B cell (primary cell): ENCODE data around the gene SCN8A. TPM values are rescaled to one million over a fixed set of nuclear protein-coding genes. Genes with fewer than 3 reads are reported as not detected.

ENCODE experiments used
- ATAC-seq: fragments of 200-7000 bp; cut with Tn5 transposase; one replicate; pipeline ENCODE4 v1.10.0; 2021; ENCODE audit warnings: low read depth, mild to moderate bottlenecking, moderate number of reproducible peaks, moderate library complexity
- CTCF ChIA-PET: fragments of 350-600 bp; sonication (Branson Sonifier 250); formaldehyde crosslinking; loops from one replicate; lab custom pipeline; 2021; ENCODE audit warnings: antibody characterized with exemption, inconsistent platforms; lab: Charles Lee
- POLR2A ChIA-PET: fragments of 350-600 bp; sonication (Branson Sonifier 250); formaldehyde crosslinking; loops from one replicate; lab custom pipeline; 2021; ENCODE audit warnings: antibody characterized with exemption; lab: Charles Lee
- DNase-seq: peaks from one replicate; pipeline ENCODE4 v3.0.0; 2013
- H2AFZ ChIP-seq: 2 replicates; pipeline ENCODE4 v1.6.1; 2012; ENCODE audit warnings: mild to moderate bottlenecking, low read depth, low read length; ENCODE audit not compliant: insufficient read depth, poor library complexity, severe bottlenecking
- H3K27ac ChIP-seq, 2 donors: 1 replicate in 1 of 2; 2 replicates in 1 of 2; pipeline ENCODE4 v1.5.1; 2012 to 2013; ENCODE audit warnings: low read length in 2 of 2, mild to moderate bottlenecking in 2 of 2, moderate library complexity in 1 of 2
- H3K27me3 ChIP-seq, 4 experiments: fragments of 200-600 bp in 1 of 4; sonication (generic) in 1 of 4; replicated peaks in 1 of 4; 1 replicate in 2 of 4; 2 replicates in 2 of 4; pipeline versions ENCODE4 v1.6.1 to v1.7.0; 2013 to 2016; ENCODE audit warnings: low read length in 3 of 4, mild to moderate bottlenecking in 2 of 4, mixed read lengths in 1 of 4, moderate library complexity in 1 of 4; ENCODE audit not compliant: insufficient read depth in 4 of 4, control insufficient read depth in 3 of 4; ENCODE audit errors: control extremely low read depth in 1 of 4
- H3K36me3 ChIP-seq, 2 experiments: replicated peaks in 1 of 2; 1 replicate in 1 of 2; 2 replicates in 1 of 2; pipeline versions ENCODE4 v1.6.1 to v1.7.1; 2013; ENCODE audit warnings: low read length in 1 of 2; ENCODE audit not compliant: insufficient read depth in 2 of 2, control insufficient read depth in 1 of 2; ENCODE audit errors: control extremely low read depth in 1 of 2, extremely low read depth in 1 of 2
- H3K4me1 ChIP-seq, 2 donors: fragments of 200-600 bp in 1 of 2; sonication (generic) in 1 of 2; 1 replicate in 1 of 2; 2 replicates in 1 of 2; pipeline versions ENCODE4 v1.5.1 to v1.6.1; 2013 to 2017; ENCODE audit warnings: low read length in 2 of 2; ENCODE audit not compliant: control insufficient read depth in 2 of 2, insufficient read depth in 2 of 2
- H3K4me2 ChIP-seq: replicated peaks from 2 replicates; pipeline ENCODE3; 2012; ENCODE audit warnings: mild to moderate bottlenecking, low read depth, low read length; ENCODE audit not compliant: poor library complexity, severe bottlenecking
- H3K4me3 ChIP-seq, 5 experiments: fragments of 200-600 bp in 1 of 5; sonication (generic) in 1 of 5; 1 replicate in 3 of 5; 2 replicates in 2 of 5; pipeline versions ENCODE4 v1.5.1 to v1.7.0; 2011 to 2016; ENCODE audit warnings: low read length in 4 of 5, mild to moderate bottlenecking in 4 of 5, low read depth in 2 of 5, control low read depth in 1 of 5, moderate library complexity in 1 of 5; ENCODE audit not compliant: insufficient read depth in 1 of 5; ENCODE audit errors: control extremely low read depth in 1 of 5, extremely low read depth in 1 of 5
- H3K79me2 ChIP-seq: fragments of 200-600 bp; sonication (generic); one replicate; pipeline ENCODE4 v1.6.0; 2016; ENCODE audit warnings: low read length; ENCODE audit not compliant: control insufficient read depth, insufficient read depth
- H3K9ac ChIP-seq: fragments of 200-600 bp; sonication (generic); 2 replicates; pipeline ENCODE4 v1.6.1; 2017; ENCODE audit warnings: mild to moderate bottlenecking, low read length, moderate library complexity
- H3K9me3 ChIP-seq, 3 donors: one replicate each; pipeline versions ENCODE4 v1.6.1 to v1.7.1; 2013; ENCODE audit warnings: low read length in 2 of 3; ENCODE audit not compliant: control insufficient read depth in 2 of 3, insufficient read depth in 1 of 3; ENCODE audit errors: control extremely low read depth in 1 of 3
- H4K20me1 ChIP-seq: 2 replicates; pipeline ENCODE4 v1.6.0; 2012; ENCODE audit warnings: mild to moderate bottlenecking, low read length; ENCODE audit not compliant: insufficient read depth, control insufficient read depth, poor library complexity, severe bottlenecking
- H3K27ac Mint-ChIP-seq: one replicate; pipeline ENCODE4 v1.8.0; 2021; ENCODE audit warnings: mixed read lengths
- H3K27me3 Mint-ChIP-seq: one replicate; pipeline ENCODE4 v1.8.0; 2021; ENCODE audit warnings: mixed read lengths
- H3K4me1 Mint-ChIP-seq: one replicate; pipeline ENCODE4 v1.8.0; 2021; ENCODE audit warnings: mixed read lengths
- H3K4me3 Mint-ChIP-seq: one replicate; pipeline ENCODE4 v1.8.0; 2021; ENCODE audit warnings: mixed read lengths
- H3K9me3 Mint-ChIP-seq: one replicate; pipeline ENCODE4 v1.8.0; 2022; ENCODE audit warnings: mixed read lengths; ENCODE audit not compliant: insufficient read depth
- EZH2 ChIP-seq: IDR thresholded peaks from 2 replicates; pipeline ENCODE4 v1.6.1; 2012; ENCODE audit warnings: borderline replicate concordance, low read depth, mild to moderate bottlenecking, moderate library complexity, low read length; ENCODE audit not compliant: insufficient read depth, poor library complexity, severe bottlenecking
- WGBS: methylation state at CpG from one replicate; pipeline ENCODE4 v1.1.5; 2013; ENCODE audit warnings: missing lambda C conversion rate; ENCODE audit not compliant: insufficient coverage; 5-methylcytosine and 5-hydroxymethylcytosine counted together
- intact Hi-C: fragments of 100-400 bp; cut with micrococcal nuclease; formaldehyde crosslinking; loops from one replicate; pipeline ENCODE4 v1.10.0; 2022
- polyA plus RNA-seq: library from polyadenylated mRNA; depleted of rRNA; stranded (reverse); fragments of >200 nt; gene quantifications from 2 replicates; pipeline ENCODE4 v1.2.3, GENCODE V29; 2012
- total RNA-seq, 2 donors: library from RNA; stranded (reverse); fragments of 120-200 nt in 1 of 2; gene quantifications; 1 replicate in 1 of 2; 2 replicates in 1 of 2; pipeline versions ENCODE4 v1.2.3 to v1.2.4, GENCODE V29; 2013 to 2022
- TF ChIP-seq, protein P1 (sequence below): fragments of 200-600 bp; IDR thresholded peaks from one replicate; pipeline ENCODE4 v1.8.0; 2022; ENCODE audit warnings: antibody characterized with exemption, mild to moderate bottlenecking

Gene SCN8A
- total and polyA plus RNA-seq, 2 donors (not counting 1 experiment from before 2014, with no cell fraction given) = 0.78 to 1.0 TPM

DNA sequence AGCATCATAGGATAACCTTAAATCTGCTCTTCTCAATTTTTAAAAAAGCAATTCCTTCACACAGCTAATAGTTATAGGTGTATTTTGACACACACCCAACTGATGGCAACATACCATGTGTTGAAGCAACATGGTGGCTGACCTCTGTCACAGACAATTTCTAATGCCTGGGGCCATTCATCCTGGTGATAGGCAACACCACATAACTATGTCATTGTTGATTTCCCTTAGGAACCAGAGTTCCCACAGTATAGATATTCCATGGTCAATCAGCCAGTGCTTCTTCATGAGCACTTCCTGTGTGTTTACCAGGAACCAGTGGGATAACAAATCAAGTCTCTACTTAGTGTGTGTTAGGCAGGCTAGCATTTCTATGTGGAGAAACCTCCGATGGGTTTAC, 169.2 kb downstream of the SCN8A start:
- Histone ChIP-seq H3K9ac (no peak overlapping the region), H3K36me3 (no peaks in the 10 kb centered on the region), H3K4me3 (no peak overlapping the region), H2AFZ (no peak overlapping the region), H3K27ac (no peak overlapping the region), H3K9me3 (no peaks in the 10 kb centered on the region), H3K27me3 (no peaks in the 10 kb centered on the region), H3K4me1 (no peaks in the 10 kb centered on the region), H4K20me1 (no peaks in the 10 kb centered on the region), H3K79me2 (no peaks in the 10 kb centered on the region), H3K4me2 (no peak overlapping the region)
- intact Hi-C loops = no loop called here
- Mint-ChIP-seq H3K27ac (no peak overlapping the region), H3K4me3 (no peak overlapping the region), H3K9me3 (no peaks in the 10 kb centered on the region), H3K27me3 (peaks cover 17% of the 10 kb centered on the region), H3K4me1 (no peaks in the 10 kb centered on the region)
- no peak for TF ChIP-seq EZH2
- TF ChIP-seq, protein P1, sequence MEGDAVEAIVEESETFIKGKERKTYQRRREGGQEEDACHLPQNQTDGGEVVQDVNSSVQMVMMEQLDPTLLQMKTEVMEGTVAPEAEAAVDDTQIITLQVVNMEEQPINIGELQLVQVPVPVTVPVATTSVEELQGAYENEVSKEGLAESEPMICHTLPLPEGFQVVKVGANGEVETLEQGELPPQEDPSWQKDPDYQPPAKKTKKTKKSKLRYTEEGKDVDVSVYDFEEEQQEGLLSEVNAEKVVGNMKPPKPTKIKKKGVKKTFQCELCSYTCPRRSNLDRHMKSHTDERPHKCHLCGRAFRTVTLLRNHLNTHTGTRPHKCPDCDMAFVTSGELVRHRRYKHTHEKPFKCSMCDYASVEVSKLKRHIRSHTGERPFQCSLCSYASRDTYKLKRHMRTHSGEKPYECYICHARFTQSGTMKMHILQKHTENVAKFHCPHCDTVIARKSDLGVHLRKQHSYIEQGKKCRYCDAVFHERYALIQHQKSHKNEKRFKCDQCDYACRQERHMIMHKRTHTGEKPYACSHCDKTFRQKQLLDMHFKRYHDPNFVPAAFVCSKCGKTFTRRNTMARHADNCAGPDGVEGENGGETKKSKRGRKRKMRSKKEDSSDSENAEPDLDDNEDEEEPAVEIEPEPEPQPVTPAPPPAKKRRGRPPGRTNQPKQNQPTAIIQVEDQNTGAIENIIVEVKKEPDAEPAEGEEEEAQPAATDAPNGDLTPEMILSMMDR = no peak
- ChIA-PET CTCF (interaction anchor here (0.9 kb wide), 1 partner anchor 211 kb away, joined by 3 read pairs; no protein-coding TSS in a partner anchor), POLR2A (interaction anchor here (0.6 kb wide), 1 partner anchor 496 kb away, joined by 3 read pairs; no protein-coding TSS in a partner anchor)
- no CpG with 5 or more reads among the region's 1 CpG for WGBS
- ATAC-seq = no peak
- DNase-seq = no peak

DNA sequence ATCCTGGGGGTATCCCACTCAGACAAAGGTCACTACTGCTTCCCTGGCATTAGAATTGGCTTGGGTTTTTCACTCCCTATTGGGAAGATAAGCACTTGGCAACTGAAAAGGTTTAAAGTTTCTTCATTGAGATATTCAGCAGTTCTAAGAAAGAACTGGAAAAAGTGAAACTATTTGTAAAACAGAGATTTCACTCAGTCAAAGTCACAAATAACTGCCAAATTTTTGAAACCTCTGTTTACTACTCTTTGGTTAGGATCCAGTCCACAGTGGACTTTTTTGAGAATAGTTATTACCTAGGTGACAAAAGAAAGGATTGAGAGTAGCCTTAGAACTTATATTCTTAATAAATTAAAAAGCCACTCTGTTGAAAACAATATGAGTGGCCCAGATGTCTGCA, 172.7 kb downstream of the SCN8A start:
- Mint-ChIP-seq H3K4me3 (no peak overlapping the region), H3K27me3 (peaks cover 6% of the 10 kb centered on the region), H3K4me1 (no peaks in the 10 kb centered on the region), H3K9me3 (no peaks in the 10 kb centered on the region), H3K27ac (no peak overlapping the region)
- Histone ChIP-seq H3K79me2 (no peaks in the 10 kb centered on the region), H3K9ac (no peak overlapping the region), H3K9me3 (no peaks in the 10 kb centered on the region), H3K4me1 (no peaks in the 10 kb centered on the region), H3K4me2 (no peak overlapping the region), H2AFZ (no peak overlapping the region), H3K27me3 (no peaks in the 10 kb centered on the region), H3K36me3 (no peaks in the 10 kb centered on the region), H3K27ac (no peak overlapping the region), H4K20me1 (no peaks in the 10 kb centered on the region), H3K4me3 (no peak overlapping the region)
- no peak for TF ChIP-seq EZH2
- TF ChIP-seq, protein P1 = no peak
- intact Hi-C loops = no loop called here
- no peak for DNase-seq
- ATAC-seq = no peak
- POLR2A ChIA-PET = no interaction called here
- CTCF ChIA-PET = no interaction called here
